NOMO-1 (cell line): ENCODE measurements around the gene ARHGAP35.
"Not testable (repeated sequence)": the region's sequence is repeated elsewhere in the genome, so short reads cannot be mapped to it uniquely, and the experiment has no call there.

Experiments
- DNase-seq, 2 experiments: peaks; one replicate each; lab custom pipeline; 2025; ENCODE audit not compliant: unreplicated experiment in 2 of 2; lab: John Stamatoyannopoulos, UW

Gene ARHGAP35

GRCh38 chr19:46867170-46867569 is 6.4 kb downstream of the ARHGAP35 start:
- no peak for DNase-seq

GRCh38 chr19:46868025-46868802 is 7.4 kb downstream of the ARHGAP35 start:
- DNase-seq: no peak

- DNase-seq: not testable (repeated sequence)
These were observed 10.4 kb downstream of the ARHGAP35 start for GRCh38 chr19:46871173-46871572.

GRCh38 chr19:46872967-46873366 is 12.2 kb downstream of the ARHGAP35 start:
- DNase-seq: no peak

GRCh38 chr19:46875234-46875633 is 14.4 kb downstream of the ARHGAP35 start:
- DNase-seq: no peak

GRCh38 chr19:46875657-46876056 is 14.9 kb downstream of the ARHGAP35 start:
- no peak for DNase-seq

- no peak for DNase-seq
These were observed 18.0 kb downstream of the ARHGAP35 start for GRCh38 chr19:46878613-46879375.

GRCh38 chr19:46880431-46880830 is 19.6 kb downstream of the ARHGAP35 start:
- DNase-seq: no peak

GRCh38 chr19:46881092-46881491 is 20.3 kb downstream of the ARHGAP35 start:
- DNase-seq: no peak

GRCh38 chr19:46882034-46882433 is 21.2 kb downstream of the ARHGAP35 start:
- DNase-seq: no peak

- not testable (repeated sequence) for DNase-seq
These were observed 22.0 kb downstream of the ARHGAP35 start for GRCh38 chr19:46882751-46883150.

- DNase-seq: no peak
These were observed 24.6 kb downstream of the ARHGAP35 start for GRCh38 chr19:46885411-46885810.

GRCh38 chr19:46886546-46887239 is 25.9 kb downstream of the ARHGAP35 start:
- DNase-seq: no peak

- DNase-seq: no peak
These were observed 26.5 kb downstream of the ARHGAP35 start for GRCh38 chr19:46887240-46887782.

GRCh38 chr19:46890423-46891170 is 29.8 kb downstream of the ARHGAP35 start:
- no peak for DNase-seq

GRCh38 chr19:46892252-46893179 is 31.7 kb downstream of the ARHGAP35 start:
- no peak for DNase-seq

- DNase-seq: no peak
These were observed 35.4 kb downstream of the ARHGAP35 start for GRCh38 chr19:46896076-46896794.

GRCh38 chr19:46898731-46899130 is 37.9 kb downstream of the ARHGAP35 start:
- no peak for DNase-seq

- no peak for DNase-seq
These were observed 39.5 kb downstream of the ARHGAP35 start for GRCh38 chr19:46900341-46900740.
